Gastroesophageal sphincter (tissue), 4 donors: ENCODE measurements around the gene SREBF2. TPM values are rescaled to one million over a fixed set of nuclear protein-coding genes. Genes with fewer than 3 reads are reported as not detected.

Experiments
- ATAC-seq: fragments of 150-250 bp; one replicate; pipeline ENCODE4 v1.9.1; 2016; ENCODE audit warnings: mild to moderate bottlenecking, moderate library complexity
- H3K27ac ChIP-seq, 4 donors: fragments of 200-600 bp; sonication (generic) in 3 of 4; 1 replicate in 3 of 4; 2 replicates in 1 of 4; pipeline ENCODE4 v1.5.1; 2016 to 2019
- H3K27me3 ChIP-seq: fragments of 200-600 bp; sonication (generic); one replicate; pipeline ENCODE4 v1.5.1; 2019
- H3K36me3 ChIP-seq, 2 donors: fragments of 200-600 bp; sonication (generic); one replicate each; pipeline ENCODE4 v1.5.1; 2019; ENCODE audit warnings: control low read depth in 1 of 2
- H3K4me1 ChIP-seq, 3 donors: fragments of 200-600 bp; sonication (generic); 1 replicate in 2 of 3; 2 replicates in 1 of 3; pipeline ENCODE4 v1.5.1; 2016 to 2019; ENCODE audit warnings: control low read depth in 2 of 3
- H3K4me3 ChIP-seq, 2 donors: fragments of 200-600 bp; sonication (generic); one replicate each; pipeline ENCODE4 v1.5.1; 2019; ENCODE audit warnings: mild to moderate bottlenecking in 1 of 2, moderate library complexity in 1 of 2
- H3K9me3 ChIP-seq, 3 donors: fragments of 200-600 bp; sonication (generic); one replicate each; pipeline ENCODE4 v1.5.1; 2017 to 2019; ENCODE audit warnings: control low read depth in 2 of 3
- EP300 ChIP-seq: sonication (generic); formaldehyde crosslinking; IDR thresholded peaks from one replicate; pipeline ENCODE4 v1.6.1; 2017; ENCODE audit warnings: antibody characterized with exemption, mild to moderate bottlenecking
- POLR2A ChIP-seq, 2 donors: fragments of 450-650 bp; IDR thresholded peaks; one replicate each; pipeline ENCODE4 v1.6.1; 2017; ENCODE audit warnings: antibody characterized with exemption in 2 of 2, mild to moderate bottlenecking in 2 of 2, moderate library complexity in 1 of 2
- POLR2AphosphoS5 ChIP-seq: sonication (generic); formaldehyde crosslinking; IDR thresholded peaks from one replicate; pipeline ENCODE4 v1.6.1; 2017; ENCODE audit warnings: antibody characterized with exemption
- WGBS, 2 donors: methylation state at CpG; one replicate each; pipeline ENCODE4 v1.1.5; 2018; ENCODE audit warnings: low coverage in 1 of 2; 5-methylcytosine and 5-hydroxymethylcytosine counted together
- total RNA-seq, 4 donors: library from RNA; depleted of rRNA; stranded (reverse); fragments of >200 nt; gene quantifications; one replicate each; pipeline ENCODE4 v1.1.0, GENCODE V29; 2016
- TF ChIP-seq, protein P1 (sequence below), 4 experiments: fragments of 200-600 bp in 2 of 4; fragments of 450-650 bp in 2 of 4; sonication (generic) in 1 of 4; IDR thresholded peaks; one replicate each; pipeline ENCODE4 v1.5.1; 2017 to 2019; ENCODE audit warnings: antibody characterized with exemption in 4 of 4, mild to moderate bottlenecking in 2 of 4, moderate library complexity in 2 of 4

SREBF2 gene
- total RNA-seq, 4 donors from 2014 or later: 39.7 to 101 (median 58.8) TPM

GRCh38 chr22:41931701-41932269 is 98.9 kb downstream of the SREBF2 start:
- no peak overlapping the region for H3K4me3 ChIP-seq
- H3K36me3 ChIP-seq: no peaks in the 10 kb centered on the region
- no peak for ATAC-seq
- 54 to 68% methylated on average over 2 to 5 of the region's 10 CpGs for WGBS, 2 donors
- no peak overlapping the region for H3K27ac ChIP-seq
- TF ChIP-seq EP300: no peak
- TF ChIP-seq, protein P1, sequence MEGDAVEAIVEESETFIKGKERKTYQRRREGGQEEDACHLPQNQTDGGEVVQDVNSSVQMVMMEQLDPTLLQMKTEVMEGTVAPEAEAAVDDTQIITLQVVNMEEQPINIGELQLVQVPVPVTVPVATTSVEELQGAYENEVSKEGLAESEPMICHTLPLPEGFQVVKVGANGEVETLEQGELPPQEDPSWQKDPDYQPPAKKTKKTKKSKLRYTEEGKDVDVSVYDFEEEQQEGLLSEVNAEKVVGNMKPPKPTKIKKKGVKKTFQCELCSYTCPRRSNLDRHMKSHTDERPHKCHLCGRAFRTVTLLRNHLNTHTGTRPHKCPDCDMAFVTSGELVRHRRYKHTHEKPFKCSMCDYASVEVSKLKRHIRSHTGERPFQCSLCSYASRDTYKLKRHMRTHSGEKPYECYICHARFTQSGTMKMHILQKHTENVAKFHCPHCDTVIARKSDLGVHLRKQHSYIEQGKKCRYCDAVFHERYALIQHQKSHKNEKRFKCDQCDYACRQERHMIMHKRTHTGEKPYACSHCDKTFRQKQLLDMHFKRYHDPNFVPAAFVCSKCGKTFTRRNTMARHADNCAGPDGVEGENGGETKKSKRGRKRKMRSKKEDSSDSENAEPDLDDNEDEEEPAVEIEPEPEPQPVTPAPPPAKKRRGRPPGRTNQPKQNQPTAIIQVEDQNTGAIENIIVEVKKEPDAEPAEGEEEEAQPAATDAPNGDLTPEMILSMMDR (IDR thresholded peaks at IDR 0.05): no peak
- no peak for TF ChIP-seq POLR2AphosphoS5
- no peak for TF ChIP-seq POLR2A (IDR thresholded peaks at IDR 0.05)
- peaks cover 19% of the 10 kb centered on the region for H3K27me3 ChIP-seq
- no peaks in the 10 kb centered on the region for H3K9me3 ChIP-seq
- peaks cover 0 to 1% (median 0%) of the 10 kb centered on the region in 3 donors for H3K4me1 ChIP-seq

GRCh38 chr22:41932353-41932752 is 99.4 kb downstream of the SREBF2 start:
- Histone ChIP-seq H3K27me3 (peaks cover 13% of the 10 kb centered on the region), H3K4me1 (no peaks in the 10 kb centered on the region), H3K9me3 (no peaks in the 10 kb centered on the region), H3K4me3 (no peak overlapping the region), H3K27ac (no peak overlapping the region), H3K36me3 (no peaks in the 10 kb centered on the region)
- no peak for TF ChIP-seq POLR2A (IDR thresholded peaks at IDR 0.05)
- TF ChIP-seq POLR2AphosphoS5: no peak
- TF ChIP-seq, protein P1 (IDR thresholded peaks at IDR 0.05): no peak
- TF ChIP-seq EP300: no peak
- WGBS, 2 donors: no CpG with 5 or more reads among the region's 12 CpGs
- no peak for ATAC-seq

DNA sequence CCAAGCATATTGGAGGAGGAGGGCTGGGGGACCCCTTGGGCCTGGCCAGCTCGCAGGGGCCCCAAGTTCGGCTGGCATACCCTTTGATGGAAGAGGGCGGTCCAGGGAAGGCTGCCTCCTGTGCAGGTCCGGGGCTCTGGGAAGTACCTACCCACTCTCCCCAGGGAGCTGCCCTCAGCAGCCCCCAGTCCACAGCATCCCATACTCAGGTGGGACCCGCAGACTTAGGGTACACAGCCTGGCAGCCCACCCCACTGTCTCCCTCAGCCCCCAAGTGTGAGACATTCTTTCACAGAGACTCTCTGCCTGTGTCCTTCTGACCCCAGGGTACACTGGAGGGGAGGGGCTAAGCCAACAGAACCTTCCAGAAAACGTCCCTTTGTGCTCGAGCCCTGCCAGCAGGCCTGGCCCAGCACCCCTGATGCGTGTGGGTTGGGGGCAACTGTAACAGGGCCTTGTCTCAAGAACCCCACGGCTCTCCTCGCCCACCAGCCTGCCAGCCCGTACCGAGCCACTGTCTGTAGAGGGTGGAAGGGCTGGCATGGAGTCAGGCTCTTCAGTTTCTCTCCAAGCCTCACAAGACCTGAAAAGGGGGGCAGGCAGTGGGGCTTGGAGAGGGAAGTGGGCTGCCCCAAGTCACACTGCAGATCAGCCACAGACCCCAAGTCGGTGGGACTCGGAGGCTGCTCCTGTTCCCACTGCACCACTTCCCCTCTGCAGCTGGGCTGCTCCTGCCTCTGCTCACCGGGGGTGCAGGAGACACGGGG is 100.7 kb downstream of the SREBF2 start:
- peaks cover under 1% of the 10 kb centered on the region for H3K27me3 ChIP-seq
- peaks cover 0 to 3% (median 0%) of the 10 kb centered on the region in 3 donors for H3K4me1 ChIP-seq
- no peak overlapping the region for H3K4me3 ChIP-seq
- TF ChIP-seq EP300 (no peak), POLR2AphosphoS5 (no peak)
- no peaks in the 10 kb centered on the region for H3K9me3 ChIP-seq
- 75 to 100% methylated on average over 3 to 6 of the region's 16 CpGs for WGBS, 2 donors
- no peaks in the 10 kb centered on the region for H3K36me3 ChIP-seq
- H3K27ac ChIP-seq: no peak overlapping the region
- ATAC-seq: no peak

DNA sequence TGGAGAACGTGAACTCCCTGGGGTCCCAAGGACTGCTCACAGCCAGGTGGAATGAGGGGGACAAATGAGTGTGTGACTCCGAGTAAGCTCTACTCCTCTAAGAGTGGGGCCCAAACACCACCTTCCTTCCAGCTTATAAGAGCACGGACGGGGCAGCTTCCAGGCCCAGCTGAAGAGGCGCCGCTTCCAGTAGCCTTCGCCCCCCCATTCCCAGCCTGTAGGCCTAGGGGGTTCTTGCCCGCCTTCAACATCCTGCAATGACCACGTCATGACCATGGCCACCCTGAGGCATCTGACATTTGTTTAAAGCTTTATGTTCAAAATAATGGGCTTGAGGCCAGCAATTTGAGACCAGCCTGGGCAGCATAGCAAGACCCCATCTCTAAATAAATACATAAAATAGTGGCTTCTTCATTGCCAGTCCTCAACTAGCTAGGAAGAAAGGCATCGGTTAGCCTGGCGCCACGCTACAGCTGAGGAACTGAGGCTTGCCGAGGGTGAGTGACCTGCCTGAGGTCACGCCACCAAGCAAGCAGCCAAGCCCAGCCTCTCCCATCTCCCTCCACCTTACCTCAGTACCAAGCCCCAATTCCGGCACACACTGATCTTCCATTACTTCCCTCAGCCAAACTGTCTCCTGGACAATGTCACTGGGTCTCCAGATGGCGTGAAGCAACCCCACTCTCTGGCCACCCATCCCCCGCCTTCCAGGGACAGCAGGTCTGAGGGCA is 101.5 kb downstream of the SREBF2 start:
- 93 to 94% methylated on average over 8 to 12 of the region's 17 CpGs for WGBS, 2 donors
- Histone ChIP-seq H3K4me3 (no peak overlapping the region), H3K27ac (no peak overlapping the region), H3K4me1 (peaks cover 0 to 12% (median 6%) of the 10 kb centered on the region in 3 donors), H3K9me3 (no peaks in the 10 kb centered on the region), H3K27me3 (no peaks in the 10 kb centered on the region), H3K36me3 (no peaks in the 10 kb centered on the region)
- ATAC-seq: no peak
- TF ChIP-seq POLR2A (IDR thresholded peaks at IDR 0.05): no peak
- no peak for TF ChIP-seq EP300
- TF ChIP-seq, protein P1 (IDR thresholded peaks at IDR 0.05): no peak
- no peak for TF ChIP-seq POLR2AphosphoS5

DNA sequence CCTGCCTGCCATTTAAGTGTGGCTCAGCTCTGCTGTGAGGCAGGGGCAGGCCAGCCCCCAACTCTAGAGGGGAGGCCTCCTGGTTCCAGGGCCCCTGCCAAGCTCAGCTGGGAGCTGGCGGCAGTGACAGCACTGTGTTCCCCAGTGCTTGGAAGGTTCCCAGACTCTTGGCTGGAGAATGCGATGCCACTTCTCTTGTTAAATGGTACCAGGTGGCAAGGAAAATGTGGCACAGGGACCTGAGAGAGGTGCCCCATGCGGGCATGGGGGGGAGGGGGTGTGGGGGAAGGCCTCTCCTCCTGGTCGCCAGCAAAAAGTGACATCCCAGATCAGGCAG is 102.1 kb downstream of the SREBF2 start:
- WGBS, 2 donors: 100% methylated on average over 2 of the region's 4 CpGs; no CpG with 5 or more reads in 1 of the 2 donors
- peaks cover 0 to 14% (median 6%) of the 10 kb centered on the region in 3 donors for H3K4me1 ChIP-seq
- ATAC-seq: no peak
- H3K4me3 ChIP-seq: no peak overlapping the region
- no peak for TF ChIP-seq POLR2A (IDR thresholded peaks at IDR 0.05)
- no peaks in the 10 kb centered on the region for H3K27me3 ChIP-seq
- no peaks in the 10 kb centered on the region for H3K9me3 ChIP-seq
- H3K27ac ChIP-seq: no peak overlapping the region
- H3K36me3 ChIP-seq: no peaks in the 10 kb centered on the region
